Stimulated activated CD4-positive, alpha-beta T cell treated with anti-CD3 and anti-CD28 coated beads, TNF-alpha, amount 100 ng/mL, for 1 hour (primary cell): ENCODE data around the gene EFCAB11.
"Not testable (repeated sequence)": the region's sequence is repeated elsewhere in the genome, so short reads cannot be mapped to it uniquely, and the experiment has no call there.

Source experiments
- DNase-seq, 3 donors: peaks; one replicate each; pipeline ENCODE4 v3.0.0-alpha.2; 2020; ENCODE audit warnings: low read depth in 3 of 3, low spot score in 1 of 3

EFCAB11 gene

GRCh38 chr14:89912221-89912620, 42.3 kb downstream of the EFCAB11 start:
- DNase-seq, result no peak

GRCh38 chr14:89911010-89911919, 43.3 kb downstream of the EFCAB11 start:
- DNase-seq, result no peak

- DNase-seq, result no peak
Measured at GRCh38 chr14:89910691-89911009, 43.9 kb downstream of the EFCAB11 start.

- DNase-seq, result no peak
Measured at GRCh38 chr14:89909586-89909985, 44.9 kb downstream of the EFCAB11 start.

- DNase-seq, result no peak
Measured at GRCh38 chr14:89908712-89909450, 45.6 kb downstream of the EFCAB11 start.

- no peak for DNase-seq
Measured at GRCh38 chr14:89907655-89908054, 46.9 kb downstream of the EFCAB11 start.

- DNase-seq, result no peak
Measured at GRCh38 chr14:89906000-89906399, 48.5 kb downstream of the EFCAB11 start.

GRCh38 chr14:89903340-89903952, 51.1 kb downstream of the EFCAB11 start:
- DNase-seq, result no peak

GRCh38 chr14:89902881-89903280, 51.6 kb downstream of the EFCAB11 start:
- no peak for DNase-seq

- DNase-seq, result no peak
Measured at GRCh38 chr14:89900802-89901201, 53.7 kb downstream of the EFCAB11 start.

GRCh38 chr14:89899917-89900663, 54.4 kb downstream of the EFCAB11 start:
- DNase-seq, result no peak

GRCh38 chr14:89899291-89899690, 55.2 kb downstream of the EFCAB11 start:
- DNase-seq, result no peak

- not testable (repeated sequence) for DNase-seq
Measured at GRCh38 chr14:89893388-89893787, 61.1 kb downstream of the EFCAB11 start.

GRCh38 chr14:89892953-89893352, 61.6 kb downstream of the EFCAB11 start:
- DNase-seq, result no peak

GRCh38 chr14:89891721-89892120, 62.8 kb downstream of the EFCAB11 start:
- not testable (repeated sequence) for DNase-seq

GRCh38 chr14:89891055-89891454, 63.5 kb downstream of the EFCAB11 start:
- DNase-seq, result no peak

GRCh38 chr14:89890589-89890988, 63.9 kb downstream of the EFCAB11 start:
- DNase-seq, result no peak

- DNase-seq, result no peak
Measured at GRCh38 chr14:89889626-89890025, 64.9 kb downstream of the EFCAB11 start.

- DNase-seq, result no peak
Measured at GRCh38 chr14:89884761-89885160, 69.8 kb downstream of the EFCAB11 start.

- no peak for DNase-seq
Measured at GRCh38 chr14:89881839-89882238, 72.7 kb downstream of the EFCAB11 start.

- not testable (repeated sequence) for DNase-seq
Measured at GRCh38 chr14:89874091-89874490, 80.4 kb downstream of the EFCAB11 start.
